Astrocyte (in vitro differentiated cells and primary cell): ENCODE measurements around the gene AIFM3.

Experiments used
- CTCF ChIP-seq: IDR thresholded peaks from 2 replicates; pipeline ENCODE4 v1.5.1; 2011; ENCODE audit warnings: low read depth, mild to moderate bottlenecking, inconsistent platforms, low read length, moderate library complexity; ENCODE audit not compliant: insufficient read depth
- EZH2 ChIP-seq: IDR thresholded peaks from 2 replicates; pipeline ENCODE4 v1.6.1; 2012; ENCODE audit warnings: mild to moderate bottlenecking, low read length, inconsistent platforms; ENCODE audit not compliant: insufficient read depth

- TF ChIP-seq EZH2 (no peak), CTCF (no peak)
These were observed at the start of gene AIFM3 for GRCh38 chr22:20966883-20967696.
